HL-60 (cell line): ENCODE data around the gene TRIB2.

Source experiments
- GABPA ChIP-seq: IDR thresholded peaks from 2 replicates; pipeline ENCODE4 v1.6.1; 2012; ENCODE audit warnings: low read depth
- POLR2AphosphoS5 ChIP-seq: IDR thresholded peaks from 2 replicates; pipeline ENCODE4 v1.6.1; 2012; ENCODE audit warnings: low read depth
- SPI1 ChIP-seq: IDR thresholded peaks from 2 replicates; pipeline ENCODE4 v1.6.1; 2012; ENCODE audit warnings: low read depth, mild to moderate bottlenecking, borderline replicate concordance
- TF ChIP-seq, protein P1 (sequence below): IDR thresholded peaks from 2 replicates; pipeline ENCODE4 v1.6.1; 2012; ENCODE audit warnings: low read depth; ENCODE audit not compliant: insufficient replicate concordance
- TF ChIP-seq, protein P2 (sequence below): IDR thresholded peaks from one replicate; pipeline ENCODE4 v1.5.1; 2011; ENCODE audit warnings: low read length, control low read depth, inconsistent platforms; ENCODE audit not compliant: insufficient read depth

DNA sequence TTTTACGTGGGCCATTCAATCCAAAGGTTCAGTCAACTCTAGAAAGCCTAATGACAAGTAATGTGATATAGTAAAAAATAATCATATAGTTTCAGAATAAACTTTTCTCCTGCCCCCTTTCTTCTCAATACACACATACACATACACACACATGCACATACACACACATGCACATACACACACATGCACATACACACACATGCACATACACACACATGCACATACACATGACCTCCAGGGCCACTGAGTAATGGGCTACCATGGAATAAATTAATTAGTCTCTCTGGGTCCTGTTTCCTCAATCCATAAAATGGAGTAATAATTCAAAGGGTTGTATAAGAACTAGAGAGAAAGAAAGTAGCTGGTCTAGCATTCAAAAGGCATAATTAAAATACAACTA, 5.4 kb upstream of the TRIB2 start:
- TF ChIP-seq, protein P1, sequence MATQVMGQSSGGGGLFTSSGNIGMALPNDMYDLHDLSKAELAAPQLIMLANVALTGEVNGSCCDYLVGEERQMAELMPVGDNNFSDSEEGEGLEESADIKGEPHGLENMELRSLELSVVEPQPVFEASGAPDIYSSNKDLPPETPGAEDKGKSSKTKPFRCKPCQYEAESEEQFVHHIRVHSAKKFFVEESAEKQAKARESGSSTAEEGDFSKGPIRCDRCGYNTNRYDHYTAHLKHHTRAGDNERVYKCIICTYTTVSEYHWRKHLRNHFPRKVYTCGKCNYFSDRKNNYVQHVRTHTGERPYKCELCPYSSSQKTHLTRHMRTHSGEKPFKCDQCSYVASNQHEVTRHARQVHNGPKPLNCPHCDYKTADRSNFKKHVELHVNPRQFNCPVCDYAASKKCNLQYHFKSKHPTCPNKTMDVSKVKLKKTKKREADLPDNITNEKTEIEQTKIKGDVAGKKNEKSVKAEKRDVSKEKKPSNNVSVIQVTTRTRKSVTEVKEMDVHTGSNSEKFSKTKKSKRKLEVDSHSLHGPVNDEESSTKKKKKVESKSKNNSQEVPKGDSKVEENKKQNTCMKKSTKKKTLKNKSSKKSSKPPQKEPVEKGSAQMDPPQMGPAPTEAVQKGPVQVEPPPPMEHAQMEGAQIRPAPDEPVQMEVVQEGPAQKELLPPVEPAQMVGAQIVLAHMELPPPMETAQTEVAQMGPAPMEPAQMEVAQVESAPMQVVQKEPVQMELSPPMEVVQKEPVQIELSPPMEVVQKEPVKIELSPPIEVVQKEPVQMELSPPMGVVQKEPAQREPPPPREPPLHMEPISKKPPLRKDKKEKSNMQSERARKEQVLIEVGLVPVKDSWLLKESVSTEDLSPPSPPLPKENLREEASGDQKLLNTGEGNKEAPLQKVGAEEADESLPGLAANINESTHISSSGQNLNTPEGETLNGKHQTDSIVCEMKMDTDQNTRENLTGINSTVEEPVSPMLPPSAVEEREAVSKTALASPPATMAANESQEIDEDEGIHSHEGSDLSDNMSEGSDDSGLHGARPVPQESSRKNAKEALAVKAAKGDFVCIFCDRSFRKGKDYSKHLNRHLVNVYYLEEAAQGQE: no peak
- TF ChIP-seq POLR2AphosphoS5 (no peak), GABPA (no peak), SPI1 (no peak)
- TF ChIP-seq, protein P2, sequence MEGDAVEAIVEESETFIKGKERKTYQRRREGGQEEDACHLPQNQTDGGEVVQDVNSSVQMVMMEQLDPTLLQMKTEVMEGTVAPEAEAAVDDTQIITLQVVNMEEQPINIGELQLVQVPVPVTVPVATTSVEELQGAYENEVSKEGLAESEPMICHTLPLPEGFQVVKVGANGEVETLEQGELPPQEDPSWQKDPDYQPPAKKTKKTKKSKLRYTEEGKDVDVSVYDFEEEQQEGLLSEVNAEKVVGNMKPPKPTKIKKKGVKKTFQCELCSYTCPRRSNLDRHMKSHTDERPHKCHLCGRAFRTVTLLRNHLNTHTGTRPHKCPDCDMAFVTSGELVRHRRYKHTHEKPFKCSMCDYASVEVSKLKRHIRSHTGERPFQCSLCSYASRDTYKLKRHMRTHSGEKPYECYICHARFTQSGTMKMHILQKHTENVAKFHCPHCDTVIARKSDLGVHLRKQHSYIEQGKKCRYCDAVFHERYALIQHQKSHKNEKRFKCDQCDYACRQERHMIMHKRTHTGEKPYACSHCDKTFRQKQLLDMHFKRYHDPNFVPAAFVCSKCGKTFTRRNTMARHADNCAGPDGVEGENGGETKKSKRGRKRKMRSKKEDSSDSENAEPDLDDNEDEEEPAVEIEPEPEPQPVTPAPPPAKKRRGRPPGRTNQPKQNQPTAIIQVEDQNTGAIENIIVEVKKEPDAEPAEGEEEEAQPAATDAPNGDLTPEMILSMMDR: no peak
